ENCODE results near the gene DICER1.

The DICER1 gene

DNA sequence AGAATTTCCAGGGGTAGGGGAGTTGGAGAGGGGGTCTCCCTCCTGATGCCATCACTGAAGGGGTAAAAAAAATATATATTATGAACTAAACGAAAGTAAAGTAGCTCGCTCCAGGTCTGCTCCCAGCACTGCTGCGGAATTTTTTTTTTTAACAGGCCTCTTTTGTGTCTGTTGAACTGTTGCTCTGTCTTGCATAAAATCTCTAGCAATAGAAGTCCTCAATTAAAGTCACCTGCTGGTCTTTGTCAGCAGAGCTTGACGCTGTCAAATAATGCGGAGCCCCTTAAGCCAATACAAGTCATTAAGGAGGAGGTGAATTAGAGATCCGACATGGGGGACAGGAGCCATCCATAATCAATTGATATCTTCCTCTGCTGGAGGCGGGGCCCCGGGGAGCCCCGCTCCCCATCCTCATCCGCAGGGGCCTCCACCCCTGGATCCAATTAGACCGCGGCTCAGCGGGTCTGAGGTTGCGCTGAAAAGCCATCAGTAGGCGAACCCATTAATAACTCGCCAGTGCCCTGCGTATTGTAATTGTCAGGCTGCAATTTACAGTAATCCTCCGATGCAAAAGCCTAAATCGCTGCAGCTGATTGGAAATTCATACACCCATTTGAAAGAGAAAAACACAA lies 85.6 kb downstream of the DICER1 start:
- no peak for DNase-seq

DNA sequence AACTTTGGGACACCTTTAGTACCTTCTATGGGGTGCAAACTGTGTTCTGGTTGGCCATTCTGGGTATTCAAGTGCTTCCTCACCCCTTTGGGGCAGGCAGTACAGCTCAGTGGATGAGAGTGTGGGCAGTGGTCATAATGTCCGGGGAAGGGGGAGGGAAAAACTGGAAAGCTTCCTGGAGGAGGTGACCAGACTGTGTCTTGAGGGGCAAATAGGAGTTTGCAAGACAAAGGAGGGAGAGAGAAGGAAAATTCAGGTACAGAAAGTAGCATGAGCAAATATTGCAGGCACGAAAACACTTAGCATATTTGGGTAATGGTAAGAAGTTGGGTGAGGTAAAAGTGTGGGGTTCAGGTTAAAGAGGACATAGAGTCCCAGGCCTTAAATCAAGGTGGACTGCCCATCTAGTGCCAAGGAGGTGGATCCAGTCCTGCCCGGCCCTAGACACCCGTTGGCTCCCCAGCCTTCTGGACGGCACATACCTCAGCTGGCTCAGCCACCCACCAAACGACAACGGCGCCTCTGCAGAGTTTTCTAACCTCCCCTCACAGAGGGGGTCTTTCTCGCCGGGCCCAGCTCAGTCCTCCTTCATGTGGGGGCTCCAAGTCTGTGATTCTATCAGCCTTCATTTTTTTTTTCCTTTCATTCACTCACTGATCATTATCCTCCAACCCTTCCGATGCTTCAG lies 86.4 kb downstream of the DICER1 start:
- no peak for DNase-seq

DNA sequence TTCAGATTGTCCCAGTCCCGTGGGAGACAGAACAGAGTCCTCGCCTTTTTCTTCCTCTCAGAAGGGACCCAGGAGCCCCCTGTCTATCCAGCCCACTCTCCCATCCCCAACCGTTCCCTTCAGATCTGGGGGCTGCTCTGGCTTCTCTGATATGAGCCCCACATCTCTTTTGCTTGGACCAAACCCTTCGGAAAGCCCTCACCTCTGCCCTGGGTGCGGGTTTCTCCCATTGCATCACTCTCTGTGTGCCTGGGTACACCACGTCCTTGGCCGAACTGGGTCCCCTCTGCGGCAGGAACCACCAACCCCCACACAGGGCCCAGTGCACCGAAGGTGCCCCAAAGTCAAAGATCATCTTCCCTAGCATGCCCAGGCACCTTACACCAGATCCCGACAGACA lies 87.8 kb downstream of the DICER1 start:
- DNase-seq, result no peak

DNA sequence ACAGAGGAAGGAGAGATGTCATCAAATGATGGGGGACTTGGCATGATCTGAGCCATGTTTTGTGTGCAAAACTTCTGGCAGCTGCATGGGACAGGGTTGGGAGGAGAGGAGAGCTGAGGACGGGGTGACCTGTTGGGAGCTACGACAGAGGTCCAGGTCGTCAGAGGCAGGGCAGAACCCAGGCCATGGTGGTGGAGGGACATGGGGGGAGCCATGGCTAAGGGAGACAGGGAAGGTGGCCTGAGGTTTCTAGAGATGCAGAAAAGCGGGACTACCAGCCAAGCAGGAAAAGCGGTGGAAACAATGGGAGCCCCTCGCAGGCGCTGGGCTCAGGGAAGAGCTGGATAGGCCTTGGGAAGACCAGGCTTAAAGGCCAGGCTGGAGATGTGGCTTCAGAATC lies 88.3 kb downstream of the DICER1 start:
- no peak for DNase-seq

DNA sequence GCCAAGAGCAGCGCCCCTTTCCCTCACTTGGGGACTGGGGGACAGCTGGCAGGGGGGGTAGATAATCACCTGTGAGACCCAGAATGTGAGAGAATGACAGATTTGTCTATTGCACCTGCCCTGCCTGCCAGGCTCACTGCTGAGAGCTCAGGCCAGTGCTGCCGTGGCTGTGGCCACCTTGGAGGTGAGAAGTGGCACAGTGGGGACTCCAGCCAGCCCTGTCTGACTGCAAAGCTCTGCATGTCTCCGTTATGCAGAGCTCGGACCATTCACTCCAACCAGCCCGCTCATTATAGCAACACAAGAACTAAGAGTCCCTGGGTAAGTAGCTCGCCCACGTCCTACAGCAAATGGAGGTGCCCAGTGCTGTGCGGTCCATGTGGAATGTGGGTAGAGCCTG lies 88.8 kb downstream of the DICER1 start:
- DNase-seq, result no peak

DNA sequence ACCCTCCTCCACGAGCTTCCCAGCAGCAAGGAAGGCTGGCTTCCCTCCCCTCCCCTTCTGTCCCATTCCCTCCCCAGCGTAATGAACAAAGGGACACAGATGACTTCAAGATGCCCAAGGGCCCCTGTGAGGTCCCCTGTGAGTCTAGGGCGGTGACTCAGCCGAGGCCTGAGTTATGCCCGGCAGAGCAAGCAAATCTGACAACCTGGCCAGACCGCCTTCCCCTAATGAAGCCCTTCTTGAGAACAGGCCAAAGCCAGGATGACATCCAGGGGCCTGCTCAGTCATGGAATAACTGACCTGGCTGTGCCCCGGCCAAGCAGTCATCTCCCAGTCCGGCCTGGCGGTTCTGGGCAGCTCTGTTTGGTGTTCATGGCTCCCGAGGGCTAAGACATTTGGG lies 89.2 kb downstream of the DICER1 start:
- DNase-seq, result no peak

DNA sequence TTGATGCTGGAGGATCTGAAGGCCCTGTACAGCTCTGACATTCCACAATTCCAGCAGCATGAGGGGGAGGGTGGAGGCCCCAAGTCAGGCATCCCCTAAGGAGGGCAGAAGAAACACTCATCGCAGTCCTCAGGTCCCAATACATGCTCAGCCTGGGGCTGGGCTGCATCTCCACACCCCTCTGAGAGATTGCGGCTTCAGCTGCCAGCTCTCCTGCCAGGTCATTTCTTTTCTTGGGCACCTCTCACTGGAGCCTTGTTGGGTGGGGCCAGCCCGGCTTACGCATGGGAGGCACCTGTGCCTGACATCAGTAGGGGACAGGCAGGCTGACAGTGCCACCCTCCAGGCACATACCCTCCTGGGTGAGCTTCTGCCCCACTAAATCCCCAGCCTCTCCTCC lies 89.8 kb downstream of the DICER1 start:
- no peak for DNase-seq

DNA sequence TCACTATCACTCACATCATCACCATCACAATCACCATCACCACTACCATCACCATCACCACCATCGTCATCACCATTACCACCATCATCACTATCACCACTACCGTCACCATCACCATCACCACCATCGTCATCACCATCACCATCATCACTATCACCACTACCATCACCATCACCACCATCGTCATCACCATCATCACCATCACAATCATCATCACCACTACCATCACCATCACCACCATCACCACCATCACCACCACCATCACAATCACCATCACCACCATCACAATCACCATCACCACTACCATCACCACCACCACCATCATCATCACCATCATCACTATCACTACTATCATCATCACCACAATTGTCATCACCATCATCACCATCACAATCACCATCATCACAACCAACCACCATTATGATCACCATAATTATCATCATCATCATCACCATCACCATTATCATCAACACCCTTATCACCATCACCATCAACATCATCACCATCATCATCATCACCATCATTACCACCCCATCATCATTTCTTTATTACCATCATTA lies 90.8 kb downstream of the DICER1 start:
- DNase-seq, result no peak

DNA sequence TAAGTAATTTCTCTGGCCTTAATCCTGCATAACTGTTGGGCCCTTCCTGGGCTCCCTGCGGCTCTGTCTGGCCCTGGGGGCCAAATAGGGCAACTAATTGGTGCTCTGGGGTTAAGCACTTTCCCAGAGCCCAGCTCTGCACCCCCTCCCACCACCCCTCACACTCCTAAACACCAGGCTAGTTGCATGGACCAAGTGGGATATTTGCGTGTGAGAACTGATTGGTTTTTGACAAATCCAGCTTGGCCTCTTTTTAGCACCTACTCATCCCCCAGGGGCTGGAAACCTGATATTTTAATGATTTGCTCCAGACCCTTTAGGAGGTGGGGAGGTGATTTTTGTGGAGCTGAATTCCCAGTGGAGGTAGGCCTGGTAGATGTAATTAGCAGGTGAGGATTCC lies 91.9 kb downstream of the DICER1 start:
- DNase-seq, result no peak

DNA sequence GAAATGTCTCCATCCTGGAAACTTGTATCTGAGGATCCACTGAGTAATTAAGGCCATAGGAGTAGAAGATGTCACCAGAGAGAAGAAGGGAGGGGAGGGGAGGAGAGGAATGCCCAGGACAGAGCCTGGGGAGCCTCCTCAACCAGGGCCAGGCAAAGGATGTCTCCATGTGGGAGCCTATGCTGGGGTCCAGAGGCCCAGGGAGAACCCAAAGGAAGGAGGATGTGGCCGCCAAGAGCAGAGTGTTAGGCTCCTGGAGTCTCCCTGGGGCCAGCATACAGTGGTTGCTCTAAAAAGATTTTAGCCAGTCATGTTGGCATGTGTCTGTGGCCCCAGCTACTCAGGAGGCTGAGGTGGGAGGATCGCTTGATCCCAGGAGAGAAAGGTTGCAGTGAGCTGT lies 92.6 kb downstream of the DICER1 start:
- DNase-seq, result no peak

DNA sequence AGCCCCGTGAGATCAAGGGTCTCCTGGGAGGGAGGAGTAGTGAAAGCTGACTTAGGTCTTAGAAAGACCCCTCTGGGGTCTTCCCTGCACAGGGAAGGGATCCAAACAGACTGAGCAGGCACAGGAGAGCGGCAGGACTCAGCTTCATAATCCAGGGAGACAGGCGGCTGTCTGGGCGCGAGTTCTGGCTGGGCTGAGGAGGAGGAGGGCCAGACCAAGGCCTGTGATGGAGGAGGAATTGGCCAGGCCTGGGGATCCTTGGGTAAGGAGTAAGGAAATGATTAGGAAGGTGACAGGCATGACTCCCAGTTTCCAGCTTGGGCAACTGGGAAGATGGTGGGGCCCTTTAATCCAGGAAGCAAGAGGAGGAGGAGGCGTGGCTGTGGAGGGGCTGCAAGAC lies 93.1 kb downstream of the DICER1 start:
- DNase-seq, result no peak

DNA sequence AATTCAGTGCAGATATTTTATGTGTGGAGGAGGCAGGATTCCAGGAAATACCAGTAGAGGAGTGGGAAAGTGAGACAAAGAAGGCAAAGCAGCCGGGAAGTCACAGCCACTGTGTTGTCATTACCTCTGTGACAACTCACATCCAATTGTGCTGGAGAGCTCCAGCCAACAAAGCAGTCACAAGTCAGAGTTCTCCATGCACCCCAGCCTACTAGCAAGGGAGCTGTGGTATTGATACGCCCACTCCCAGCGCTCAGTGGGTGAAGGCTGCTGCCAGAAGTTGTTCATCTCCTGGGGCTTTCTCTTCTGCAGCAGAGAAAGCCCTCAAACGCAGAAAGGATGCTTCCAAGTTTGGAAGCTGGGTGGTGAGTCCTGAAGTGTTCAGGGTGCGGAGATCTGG lies 93.9 kb downstream of the DICER1 start:
- no peak for DNase-seq

DNA sequence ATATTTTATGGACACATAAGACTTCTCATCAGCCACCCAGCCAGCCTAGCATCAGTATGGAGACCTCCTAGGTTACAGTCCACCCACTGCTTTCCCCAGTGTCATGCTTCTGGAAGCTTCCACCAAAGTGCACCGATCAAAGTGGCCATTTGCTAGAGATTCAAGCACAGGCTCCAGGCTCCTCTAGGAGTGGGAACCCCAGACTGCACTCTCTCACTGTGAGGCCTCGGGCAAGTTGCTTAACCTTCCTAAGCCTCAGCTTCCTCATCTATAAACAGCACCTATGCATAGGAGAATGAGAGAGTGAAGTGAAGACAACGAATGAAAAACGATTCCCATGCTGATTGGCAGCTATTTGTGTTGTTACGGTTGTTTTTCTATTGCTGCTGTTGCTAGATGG lies 94.4 kb downstream of the DICER1 start:
- DNase-seq, result no peak

DNA sequence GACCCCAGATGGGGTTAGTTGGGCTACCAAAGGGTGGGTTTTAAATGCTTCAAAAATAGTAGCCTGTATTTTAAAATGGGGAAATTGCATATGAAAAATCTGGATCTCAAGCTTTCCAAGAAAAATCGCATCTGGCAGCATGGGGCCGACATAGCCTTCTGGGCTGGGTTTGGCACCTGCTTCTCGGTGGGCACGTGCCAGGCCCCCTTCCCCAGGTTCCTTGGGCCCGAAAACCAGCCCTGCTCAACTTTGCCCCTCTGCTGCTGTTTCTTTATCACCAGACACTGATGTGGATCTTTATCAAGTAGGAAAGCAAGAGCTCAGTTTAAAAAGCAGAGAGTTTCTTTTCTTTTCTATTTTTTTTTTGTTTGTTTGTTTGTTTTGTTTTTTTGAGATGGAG lies 95.1 kb downstream of the DICER1 start:
- DNase-seq, result no peak

DNA sequence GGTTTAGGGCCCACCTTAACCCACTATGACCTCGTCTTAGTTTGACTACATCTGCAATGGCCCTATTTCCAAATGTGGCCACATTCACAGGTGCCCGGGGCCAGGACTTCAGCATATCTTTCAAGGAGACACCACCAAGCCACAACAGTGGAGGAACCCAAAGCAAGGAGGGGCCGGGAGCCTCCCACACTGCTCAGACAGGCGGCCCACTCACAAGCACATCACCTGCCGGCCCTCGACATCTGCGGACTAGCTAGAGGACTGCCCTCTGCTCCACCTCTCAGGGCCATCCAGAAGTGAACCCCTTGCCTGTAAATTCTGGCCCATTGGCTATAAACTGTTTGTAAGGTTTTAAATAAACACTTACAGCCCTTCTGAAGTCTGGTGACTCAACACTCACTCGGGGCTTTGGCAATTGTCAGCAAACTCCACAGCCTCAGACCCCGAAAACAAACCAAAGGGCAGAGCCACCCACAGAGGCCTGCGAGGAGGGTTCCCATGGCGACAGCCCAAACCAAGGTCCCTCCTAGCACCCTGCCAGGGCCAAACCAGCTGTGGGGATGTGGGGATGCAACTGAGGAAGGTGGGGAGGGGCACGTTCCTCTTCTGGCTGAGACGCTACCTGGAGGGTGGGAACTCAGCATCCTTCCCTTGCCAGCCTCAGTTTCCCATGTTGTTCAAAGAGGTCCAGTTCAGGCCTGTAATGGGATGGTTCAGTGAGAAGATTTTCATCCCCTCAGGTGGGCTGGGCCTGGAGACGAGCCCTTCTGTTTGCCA lies 95.8 kb downstream of the DICER1 start:
- DNase-seq, result no peak

DNA sequence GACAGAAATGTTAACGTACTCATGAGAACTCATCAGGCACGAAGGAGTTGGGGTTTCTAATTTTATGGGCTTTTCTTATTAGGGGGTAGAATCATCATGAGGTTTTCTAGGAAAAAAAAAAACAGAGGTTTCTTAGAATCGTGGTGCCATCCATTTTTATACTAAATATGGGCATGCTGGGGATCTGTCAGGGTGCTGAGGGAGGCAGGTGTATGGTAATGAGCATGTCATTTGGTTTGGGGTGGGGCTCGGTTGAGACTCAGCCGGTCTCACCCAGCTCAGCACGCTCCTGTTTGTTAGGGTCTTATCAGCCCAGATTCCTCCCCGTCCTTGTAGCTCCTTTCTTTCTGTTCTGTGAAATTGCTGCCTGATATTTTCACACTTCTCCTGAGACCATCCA lies 98.2 kb downstream of the DICER1 start:
- no peak for DNase-seq

DNA sequence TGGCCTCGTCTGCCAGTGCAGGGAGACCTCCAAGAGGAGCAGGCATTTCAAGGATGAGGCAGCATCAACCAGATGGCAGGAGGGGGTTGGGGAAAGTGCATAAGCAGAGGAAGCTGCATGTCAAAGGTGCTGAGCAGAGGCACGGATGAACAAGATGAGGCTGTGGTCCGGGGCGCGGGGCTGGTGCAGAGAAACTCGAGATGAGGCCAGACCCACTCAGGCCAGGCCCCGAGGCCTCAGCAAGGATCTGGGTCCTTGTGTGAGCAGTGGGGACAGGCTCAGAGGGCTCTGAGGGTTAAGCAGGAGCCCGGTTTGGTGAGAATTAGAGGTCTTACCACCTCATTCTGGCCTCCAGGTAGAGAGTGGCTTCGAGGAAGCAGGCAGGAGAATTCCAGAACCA lies 98.8 kb downstream of the DICER1 start:
- no peak for DNase-seq

DNA sequence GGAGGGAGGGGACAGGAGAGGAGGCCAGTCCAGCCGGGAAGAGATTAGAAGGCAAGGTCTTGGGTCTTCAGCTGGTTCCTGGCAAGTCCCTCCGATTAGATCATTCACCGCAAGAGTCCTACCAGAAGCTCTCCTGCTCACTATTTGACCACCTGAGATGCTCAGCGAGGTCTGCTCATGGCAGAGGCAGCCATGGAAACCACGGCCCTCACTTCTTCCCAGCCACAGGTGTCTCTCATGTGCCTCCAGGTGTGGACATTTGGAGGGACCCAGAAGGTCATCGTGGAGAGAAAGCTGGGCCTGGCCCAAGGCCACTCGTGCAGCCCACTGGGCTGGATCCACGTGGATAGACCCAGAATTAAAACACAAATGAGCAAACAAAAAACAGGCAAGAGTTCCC lies 99.5 kb downstream of the DICER1 start:
- no peak for DNase-seq

DNA sequence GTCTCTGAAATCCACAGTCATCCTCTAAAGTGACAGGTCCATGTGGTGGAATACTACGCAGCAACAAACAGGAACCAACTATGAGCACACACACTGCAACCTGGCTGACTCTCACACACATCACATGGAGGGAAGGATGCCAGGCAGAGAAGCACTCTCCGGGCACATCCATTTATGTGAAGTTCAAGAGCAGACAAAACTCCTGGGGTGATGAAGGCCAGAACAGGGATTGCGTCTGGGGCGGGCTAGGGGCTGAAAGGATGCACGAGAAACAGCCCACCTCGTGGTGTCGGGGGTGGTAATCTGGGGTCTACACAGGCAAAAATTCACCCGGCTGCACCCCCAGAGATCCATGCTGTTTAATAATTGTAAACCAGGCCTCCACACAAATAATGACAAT lies 100.2 kb downstream of the DICER1 start:
- DNase-seq, result no peak

DNA sequence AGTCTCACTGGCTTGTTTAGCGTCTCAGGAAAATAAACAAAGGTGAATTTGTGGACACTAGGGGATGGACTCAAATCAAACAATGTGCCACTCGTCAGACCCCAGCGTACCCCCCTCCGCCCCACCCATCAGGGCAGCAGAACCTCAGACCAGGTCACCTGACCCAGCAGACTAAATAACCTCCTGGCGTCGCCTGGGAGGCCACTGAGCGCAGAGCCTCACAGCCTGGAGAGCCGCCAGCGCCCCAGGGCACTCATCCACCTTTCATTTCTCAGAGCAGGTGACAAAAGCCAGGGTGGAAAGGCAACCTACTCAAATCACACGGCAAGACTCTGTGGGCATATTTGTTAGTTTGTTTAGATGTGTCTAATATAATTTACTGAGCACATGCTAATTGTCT lies 100.9 kb downstream of the DICER1 start:
- DNase-seq, result no peak

DNA sequence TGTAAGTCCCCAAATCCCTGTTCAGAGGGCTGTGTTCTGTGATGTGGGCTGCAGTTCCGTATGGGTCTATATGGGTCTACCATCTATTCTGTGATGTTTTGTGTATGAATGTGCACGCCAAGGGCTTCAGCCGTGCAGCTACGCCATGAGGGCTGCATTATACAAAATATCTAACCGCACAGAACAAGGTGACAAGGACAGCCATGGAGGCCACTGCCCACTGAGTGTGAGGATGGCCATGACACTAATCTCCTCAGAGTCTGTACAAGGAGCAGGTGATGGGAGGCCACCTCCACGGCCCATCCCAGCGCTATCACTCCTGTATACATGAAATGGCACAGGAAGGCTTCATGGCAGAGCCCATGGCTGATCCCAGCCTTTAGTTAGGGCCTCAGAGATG lies 102.0 kb downstream of the DICER1 start:
- DNase-seq, result no peak

DNA sequence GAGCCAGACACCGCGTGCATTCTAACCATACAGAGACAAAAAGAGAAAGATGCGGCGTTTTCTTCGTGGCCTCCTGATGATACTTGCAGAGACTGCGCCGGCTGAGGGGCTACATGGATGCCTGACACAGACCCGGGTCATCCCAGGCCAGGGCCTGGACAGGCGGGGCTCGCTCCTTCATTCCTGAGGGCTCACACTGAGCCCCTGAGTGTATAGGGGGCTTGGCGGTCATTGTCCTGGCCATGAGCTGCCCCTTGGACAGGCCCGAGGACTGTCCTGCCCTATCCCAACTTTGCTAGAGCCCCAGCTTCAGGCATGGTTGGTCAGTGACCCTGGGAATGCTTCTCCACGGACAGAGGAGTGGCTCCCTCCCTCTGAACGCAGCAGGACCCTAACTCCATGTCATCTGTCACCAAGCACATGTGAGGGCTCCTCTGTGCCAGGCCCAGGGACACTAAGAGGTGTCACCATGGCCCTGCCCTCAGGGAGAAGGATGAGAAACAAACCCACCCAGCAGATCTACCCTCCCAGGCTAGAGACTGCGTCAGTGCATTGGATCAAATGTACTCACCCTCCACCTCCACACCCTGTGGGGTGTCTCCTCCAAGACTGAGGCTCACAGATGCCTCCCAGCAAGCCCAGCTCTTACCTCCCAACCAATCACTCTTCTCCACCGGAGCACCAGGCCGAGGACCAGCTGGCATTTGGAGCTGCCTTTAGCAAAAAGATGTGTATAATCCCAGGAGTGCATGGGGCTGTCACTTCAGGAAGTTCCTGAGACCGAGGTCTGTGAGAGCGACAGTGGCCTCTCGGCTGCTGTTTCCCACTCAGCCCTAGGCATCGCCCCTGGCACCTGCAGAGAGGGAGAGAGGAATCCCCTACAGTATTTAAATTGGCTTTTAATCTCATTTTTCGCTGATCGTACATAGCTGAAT lies 102.7 kb downstream of the DICER1 start:
- DNase-seq, result no peak

DNA sequence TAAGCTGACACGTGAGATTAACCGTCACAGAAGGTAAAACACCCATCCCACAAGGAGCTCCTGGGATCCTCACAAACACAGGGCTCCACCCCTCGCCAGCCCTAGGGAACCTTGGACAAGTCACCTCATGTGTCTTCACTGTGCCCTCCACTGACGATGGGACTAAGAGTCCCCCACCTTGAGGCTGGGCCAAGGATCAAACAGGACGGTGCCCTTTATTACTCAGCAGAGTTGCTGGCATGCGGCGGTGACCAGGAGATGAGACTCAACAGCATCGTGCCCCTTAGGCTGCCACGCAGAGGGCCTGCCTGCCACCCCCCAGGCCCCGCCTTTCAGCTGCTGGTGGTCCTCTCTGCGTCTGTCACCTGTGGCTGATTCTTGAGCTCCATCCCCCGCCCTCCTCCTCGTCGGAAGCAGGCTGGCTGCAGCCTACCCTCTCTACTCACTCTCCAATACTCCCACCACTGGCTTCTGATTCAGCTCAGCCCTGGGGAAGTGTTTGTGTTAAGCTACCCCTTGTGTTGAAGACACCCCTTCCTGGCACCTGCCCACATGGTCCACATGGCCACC lies 105.2 kb downstream of the DICER1 start:
- DNase-seq, result no peak

Data from cerebellar nuclear complex (tissue), 1 donor.